ENCODE data around the gene PIK3CD.

PIK3CD gene

DNA sequence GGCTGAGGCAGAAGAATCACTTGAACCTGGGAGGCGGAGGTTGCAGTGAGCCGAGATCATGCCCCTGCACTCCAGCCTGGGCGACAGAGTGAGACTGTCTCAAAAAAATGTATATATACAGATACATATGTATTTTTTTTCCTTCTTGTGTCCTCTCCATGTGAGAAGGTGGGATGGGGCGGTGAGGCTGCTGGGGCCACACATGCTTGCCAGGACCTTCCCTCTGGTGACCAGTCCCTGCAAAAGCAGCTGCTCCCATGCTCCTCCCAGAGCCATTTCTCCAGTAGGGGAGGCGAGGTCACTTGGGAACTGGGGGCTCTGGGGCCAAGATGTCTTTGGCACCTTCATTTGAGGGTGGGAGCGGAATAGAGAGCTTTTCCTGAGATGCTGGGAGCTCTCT lies 74.9 kb downstream of the PIK3CD start:
- TF ChIP-seq, protein P1, sequence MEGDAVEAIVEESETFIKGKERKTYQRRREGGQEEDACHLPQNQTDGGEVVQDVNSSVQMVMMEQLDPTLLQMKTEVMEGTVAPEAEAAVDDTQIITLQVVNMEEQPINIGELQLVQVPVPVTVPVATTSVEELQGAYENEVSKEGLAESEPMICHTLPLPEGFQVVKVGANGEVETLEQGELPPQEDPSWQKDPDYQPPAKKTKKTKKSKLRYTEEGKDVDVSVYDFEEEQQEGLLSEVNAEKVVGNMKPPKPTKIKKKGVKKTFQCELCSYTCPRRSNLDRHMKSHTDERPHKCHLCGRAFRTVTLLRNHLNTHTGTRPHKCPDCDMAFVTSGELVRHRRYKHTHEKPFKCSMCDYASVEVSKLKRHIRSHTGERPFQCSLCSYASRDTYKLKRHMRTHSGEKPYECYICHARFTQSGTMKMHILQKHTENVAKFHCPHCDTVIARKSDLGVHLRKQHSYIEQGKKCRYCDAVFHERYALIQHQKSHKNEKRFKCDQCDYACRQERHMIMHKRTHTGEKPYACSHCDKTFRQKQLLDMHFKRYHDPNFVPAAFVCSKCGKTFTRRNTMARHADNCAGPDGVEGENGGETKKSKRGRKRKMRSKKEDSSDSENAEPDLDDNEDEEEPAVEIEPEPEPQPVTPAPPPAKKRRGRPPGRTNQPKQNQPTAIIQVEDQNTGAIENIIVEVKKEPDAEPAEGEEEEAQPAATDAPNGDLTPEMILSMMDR (IDR thresholded peaks at IDR 0.05; ENCODE audit: low read depth, low read length) = no peak

DNA sequence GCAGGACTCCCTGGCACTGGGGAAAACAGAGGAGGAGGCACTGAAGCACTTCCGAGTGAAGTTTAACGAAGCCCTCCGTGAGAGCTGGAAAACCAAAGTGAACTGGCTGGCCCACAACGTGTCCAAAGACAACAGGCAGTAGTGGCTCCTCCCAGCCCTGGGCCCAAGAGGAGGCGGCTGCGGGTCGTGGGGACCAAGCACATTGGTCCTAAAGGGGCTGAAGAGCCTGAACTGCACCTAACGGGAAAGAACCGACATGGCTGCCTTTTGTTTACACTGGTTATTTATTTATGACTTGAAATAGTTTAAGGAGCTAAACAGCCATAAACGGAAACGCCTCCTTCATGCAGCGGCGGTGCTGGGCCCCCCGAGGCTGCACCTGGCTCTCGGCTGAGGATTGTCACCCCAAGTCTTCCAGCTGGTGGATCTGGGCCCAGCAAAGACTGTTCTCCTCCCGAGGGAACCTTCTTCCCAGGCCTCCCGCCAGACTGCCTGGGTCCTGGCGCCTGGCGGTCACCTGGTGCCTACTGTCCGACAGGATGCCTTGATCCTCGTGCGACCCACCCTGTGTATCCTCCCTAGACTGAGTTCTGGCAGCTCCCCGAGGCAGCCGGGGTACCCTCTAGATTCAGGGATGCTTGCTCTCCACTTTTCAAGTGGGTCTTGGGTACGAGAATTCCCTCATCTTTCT lies 75.5 kb downstream of the PIK3CD start:
- in situ Hi-C loops (cut with HindIII; ENCODE audit: low sequenced_read_pairs) = no loop called here
- TF ChIP-seq, protein P1 (IDR thresholded peaks at IDR 0.05; ENCODE audit: low read depth, low read length) = no peak
- no peak overlapping the region for H3K4me3 ChIP-seq (ENCODE audit: low read depth, low read length)
- DNase-seq (ENCODE audit: low read depth, low spot score) = no peak

More for the DNA sequence above, 74.9 kb downstream of the PIK3CD start:
- H3K4me3 ChIP-seq (ENCODE audit: low read depth, low read length) = no peak overlapping the region
- in situ Hi-C loops (cut with HindIII; ENCODE audit: low sequenced_read_pairs) = no loop called here
- DNase-seq (ENCODE audit: low read depth, low spot score) = no peak

DNA sequence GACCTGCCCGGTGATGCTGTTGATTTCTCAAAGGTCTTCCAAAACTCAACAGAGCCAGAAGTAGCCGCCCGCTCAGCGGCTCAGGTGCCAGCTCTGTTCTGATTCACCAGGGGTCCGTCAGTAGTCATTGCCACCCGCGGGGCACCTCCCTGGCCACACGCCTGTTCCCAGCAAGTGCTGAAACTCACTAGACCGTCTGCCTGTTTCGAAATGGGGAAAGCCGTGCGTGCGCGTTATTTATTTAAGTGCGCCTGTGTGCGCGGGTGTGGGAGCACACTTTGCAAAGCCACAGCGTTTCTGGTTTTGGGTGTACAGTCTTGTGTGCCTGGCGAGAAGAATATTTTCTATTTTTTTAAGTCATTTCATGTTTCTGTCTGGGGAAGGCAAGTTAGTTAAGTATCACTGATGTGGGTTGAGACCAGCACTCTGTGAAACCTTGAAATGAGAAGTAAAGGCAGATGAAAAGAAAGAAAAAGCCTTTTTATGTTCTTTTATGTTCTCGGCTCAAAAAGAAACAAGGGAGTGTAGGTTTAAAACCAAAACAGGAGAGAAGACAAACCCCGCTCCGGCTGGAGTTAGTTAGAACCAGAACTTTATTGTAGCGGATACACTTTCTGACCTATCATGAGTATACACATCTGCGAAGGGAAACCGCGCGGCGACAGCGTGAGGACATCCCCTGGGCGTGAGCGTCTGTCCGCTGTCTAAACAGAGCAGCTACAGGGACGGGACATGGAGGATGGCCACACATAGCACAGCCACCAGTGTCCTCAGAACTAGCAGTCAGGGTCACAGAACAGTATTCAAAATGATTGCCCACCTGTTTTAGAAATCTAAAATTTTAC lies 77.1 kb downstream of the PIK3CD start:
- no peak overlapping the region for H3K4me3 ChIP-seq (ENCODE audit: low read depth, low read length)
- TF ChIP-seq, protein P1 (IDR thresholded peaks at IDR 0.05; ENCODE audit: low read depth, low read length) = no peak
- in situ Hi-C loops (cut with HindIII; ENCODE audit: low sequenced_read_pairs) = no loop called here
- no peak for DNase-seq (ENCODE audit: low read depth, low spot score)

DNA sequence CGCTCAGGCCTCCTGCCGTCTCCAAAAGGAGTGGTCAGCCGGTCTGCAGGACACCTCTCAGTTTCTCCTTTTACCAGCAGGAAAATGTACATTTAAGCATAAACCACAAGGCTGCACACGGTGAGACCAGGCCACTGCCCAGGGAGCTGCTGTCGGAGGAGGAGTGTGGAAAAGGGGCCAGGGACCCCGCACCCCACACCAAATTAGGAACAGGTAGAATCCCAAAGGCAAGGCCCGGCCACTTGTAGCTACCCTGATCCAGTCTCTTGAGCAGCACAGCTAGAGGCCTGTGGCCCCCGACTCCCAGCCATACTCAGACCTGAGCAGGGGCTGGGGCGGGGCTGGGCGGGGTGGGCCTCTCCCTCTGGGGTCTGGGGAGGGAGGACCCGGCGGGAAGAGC lies 78.0 kb downstream of the PIK3CD start:
- in situ Hi-C loops (cut with HindIII; ENCODE audit: low sequenced_read_pairs) = no loop called here
- DNase-seq (ENCODE audit: low read depth, low spot score) = no peak
- no peak overlapping the region for H3K4me3 ChIP-seq (ENCODE audit: low read depth, low read length)
- TF ChIP-seq, protein P1 (IDR thresholded peaks at IDR 0.05; ENCODE audit: low read depth, low read length) = no peak

DNA sequence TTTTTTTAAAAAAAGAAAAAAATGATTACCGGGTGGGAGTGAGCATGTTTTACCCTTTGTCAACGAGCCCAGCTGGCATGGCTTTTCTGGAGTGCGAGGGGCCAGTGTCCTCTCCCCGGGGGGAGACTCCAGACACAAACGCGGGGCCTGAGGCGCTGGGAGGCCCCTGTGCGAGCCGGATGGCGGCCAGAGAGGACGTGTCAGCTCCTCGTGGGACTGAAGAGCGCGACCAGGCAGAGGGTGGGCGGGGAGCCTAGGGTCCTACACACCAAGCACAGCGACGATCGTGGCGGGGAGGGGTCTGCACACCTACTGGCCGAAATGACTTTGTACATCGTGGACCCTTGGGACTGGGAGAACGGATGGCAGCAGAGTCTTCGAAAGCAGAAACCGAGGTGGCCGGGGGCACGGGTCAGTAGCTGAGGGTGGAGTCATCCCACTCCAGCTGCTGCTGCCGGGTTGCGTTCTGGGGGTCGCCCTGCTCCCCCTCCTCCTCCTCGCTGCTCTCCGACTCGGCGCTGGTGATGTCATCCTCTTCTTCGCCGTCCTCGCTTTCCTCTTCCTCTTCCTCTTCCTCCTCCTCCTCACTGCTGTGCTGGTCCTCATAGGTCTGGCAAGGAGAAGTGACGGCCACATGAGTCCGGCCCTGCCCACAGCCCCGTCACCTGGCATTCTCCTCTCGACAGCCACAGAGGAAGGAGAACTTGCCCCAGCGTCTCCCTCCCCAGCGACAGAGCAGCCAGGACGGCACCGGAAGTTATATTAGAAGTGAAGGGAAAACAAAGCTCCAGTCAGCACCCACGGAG lies 78.8 kb downstream of the PIK3CD start:
- TF ChIP-seq, protein P1 (IDR thresholded peaks at IDR 0.05; ENCODE audit: low read depth, low read length) = no peak
- no peak overlapping the region for H3K4me3 ChIP-seq (ENCODE audit: low read depth, low read length)
- in situ Hi-C loops (cut with HindIII; ENCODE audit: low sequenced_read_pairs) = no loop called here
- DNase-seq (ENCODE audit: low read depth, low spot score) = no peak

DNA sequence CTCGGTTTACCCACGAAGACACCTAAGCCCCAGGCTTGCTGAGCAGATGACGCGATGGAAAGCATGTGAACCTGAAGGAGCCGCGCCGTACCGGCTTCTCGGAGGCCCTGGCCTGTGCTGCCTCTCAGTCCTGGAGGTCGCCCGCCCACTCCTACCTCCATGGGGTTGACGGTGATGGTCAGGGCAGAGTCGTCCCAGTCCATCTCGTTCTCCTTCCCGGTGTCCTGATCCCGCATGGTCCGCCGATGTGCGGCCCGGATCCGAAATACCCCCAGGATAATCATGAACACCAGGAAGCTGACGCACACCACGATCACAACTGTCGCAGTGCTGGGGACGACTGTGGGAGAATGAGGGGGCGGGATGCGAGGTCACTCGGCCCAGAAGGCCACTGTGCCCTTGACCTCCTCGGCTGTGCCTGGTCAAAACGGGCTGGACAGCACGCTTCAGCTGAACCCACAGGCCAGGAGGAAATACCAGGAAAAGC lies 79.6 kb downstream of the PIK3CD start:
- no peak overlapping the region for H3K4me3 ChIP-seq (ENCODE audit: low read depth, low read length)
- TF ChIP-seq, protein P1 (IDR thresholded peaks at IDR 0.05; ENCODE audit: low read depth, low read length) = no peak
- in situ Hi-C loops (cut with HindIII; ENCODE audit: low sequenced_read_pairs) = no loop called here
- no peak for DNase-seq (ENCODE audit: low read depth, low spot score)
